Ecto neural progenitor cell (in vitro differentiated cells): ENCODE results near the gene ZNF281.
A peak's percentile ranks its signal among the peaks of the same experiment; 100 is the strongest.
"Not testable (repeated sequence)": the region's sequence is repeated elsewhere in the genome, so short reads cannot be mapped to it uniquely, and the experiment has no call there.

ENCODE experiments used
- DNase-seq: peaks from one replicate; pipeline ENCODE4 v3.0.0-alpha.2; 2018; ENCODE audit warnings: low spot score

ZNF281 gene

DNA sequence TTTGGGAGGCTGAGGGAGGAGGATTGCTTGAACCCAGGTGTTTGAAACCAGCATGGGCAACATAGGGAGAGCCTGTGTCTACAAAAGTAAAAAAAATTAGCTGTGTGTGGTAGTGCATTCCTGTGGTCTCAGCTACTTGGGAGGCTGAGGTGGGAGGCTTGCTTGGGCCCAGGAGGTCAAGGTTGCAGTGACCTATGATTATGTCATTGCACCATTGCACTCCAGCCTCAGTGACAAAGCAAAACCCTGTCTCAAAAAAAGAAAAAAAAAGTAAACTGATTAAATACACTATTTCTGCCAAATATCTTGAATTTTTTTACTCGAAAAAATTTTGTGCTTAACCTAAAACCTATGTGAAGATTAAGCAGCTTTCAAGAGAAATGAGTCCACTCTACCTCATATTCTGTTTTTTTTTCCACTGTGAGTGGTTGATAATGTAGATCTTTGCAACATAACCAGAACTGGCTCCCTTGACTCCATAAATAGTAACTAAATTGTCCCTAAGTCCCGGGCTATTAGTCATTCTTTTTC, 19.4 kb upstream of the ZNF281 start:
- no peak for DNase-seq

DNA sequence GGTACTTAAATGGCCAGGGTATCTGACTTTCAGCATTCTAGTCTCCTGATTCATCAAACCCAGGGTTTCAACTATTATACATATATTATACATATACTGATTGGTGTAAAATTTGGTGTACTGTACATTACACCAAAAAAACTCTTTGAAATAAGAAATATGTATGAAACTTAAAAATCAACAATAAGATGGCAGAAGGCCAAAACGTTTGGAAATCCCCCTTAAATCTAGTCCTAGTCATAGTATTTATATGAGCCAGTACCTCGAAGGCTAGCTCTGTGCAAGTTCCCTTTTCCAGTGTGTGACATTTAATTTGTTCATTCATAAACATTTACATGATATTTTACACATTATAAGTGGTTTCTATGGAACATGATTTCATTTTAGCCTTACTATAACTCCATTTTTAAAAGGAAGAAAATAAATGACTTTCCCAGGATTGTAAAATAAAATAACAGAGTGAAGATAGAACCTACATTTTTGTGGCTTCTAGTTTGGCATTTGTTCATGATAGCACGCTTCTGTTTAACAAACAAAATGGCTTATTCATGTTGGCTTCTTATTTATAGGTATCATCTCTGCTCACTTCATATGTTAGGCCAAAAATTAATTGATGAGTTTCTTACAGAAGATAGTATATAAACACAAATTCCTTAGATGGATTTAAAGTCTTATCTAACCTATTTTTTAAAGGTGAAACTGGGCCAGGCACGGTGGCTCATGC, 18.8 kb upstream of the ZNF281 start:
- DNase-seq = no peak

DNA sequence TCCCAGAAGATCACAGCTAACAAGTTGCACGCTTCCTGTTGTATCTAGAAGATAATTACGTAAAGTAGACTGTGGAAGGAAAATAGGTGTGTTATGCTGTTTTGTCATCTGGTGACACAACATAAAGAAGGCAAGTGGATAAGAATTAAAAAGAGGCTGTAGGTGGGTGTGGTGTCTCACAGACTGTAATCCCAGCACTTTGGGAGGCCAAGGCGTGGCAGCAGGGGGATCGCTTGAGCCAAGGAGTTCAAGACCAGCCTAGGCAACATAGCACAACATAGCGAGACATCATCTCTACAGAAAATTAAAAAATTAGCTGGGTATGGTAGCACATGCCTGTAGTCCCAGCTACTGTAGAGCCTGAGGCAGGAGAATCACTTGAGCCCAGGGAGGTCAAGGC, 17.9 kb upstream of the ZNF281 start:
- no peak for DNase-seq

DNA sequence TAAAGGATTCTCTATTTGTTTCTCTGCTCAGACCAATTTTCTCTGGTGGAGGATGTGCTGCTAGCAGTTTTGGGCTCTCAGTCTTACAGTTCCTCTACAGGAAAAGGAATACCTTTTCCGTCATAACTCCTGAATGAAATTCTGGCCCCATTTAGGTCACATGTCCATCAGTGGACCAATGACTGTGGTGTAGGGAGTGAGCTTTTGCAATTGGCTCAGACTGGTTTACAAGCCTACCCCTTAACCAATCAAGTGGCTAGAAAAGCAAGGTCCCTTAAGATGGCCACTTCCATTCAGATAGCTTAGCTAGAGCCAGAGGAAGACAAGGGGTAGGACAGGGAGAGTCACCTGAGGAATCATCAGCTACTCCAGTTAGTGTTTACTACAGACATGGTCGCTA, 16.4 kb upstream of the ZNF281 start:
- DNase-seq = no peak

DNA sequence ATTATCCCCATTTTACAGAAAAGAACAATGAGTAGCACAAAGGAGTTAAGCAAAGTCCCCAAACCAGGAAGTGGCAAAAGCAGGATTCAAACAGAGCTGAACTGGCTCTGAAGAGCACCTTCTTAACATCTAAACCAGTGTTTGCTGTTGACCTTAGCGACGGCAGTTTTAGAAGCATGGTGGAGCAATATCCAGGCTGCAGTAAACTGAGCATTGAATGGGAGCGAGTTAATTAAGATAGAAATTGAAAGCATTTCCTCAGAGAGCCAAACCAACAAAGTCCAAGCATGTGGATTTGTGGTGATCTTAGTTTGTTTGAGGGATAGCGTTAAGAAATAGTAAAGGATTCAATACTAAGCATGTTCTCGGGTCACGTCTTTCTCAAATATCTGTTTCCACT, 13.4 kb upstream of the ZNF281 start:
- no peak for DNase-seq

DNA sequence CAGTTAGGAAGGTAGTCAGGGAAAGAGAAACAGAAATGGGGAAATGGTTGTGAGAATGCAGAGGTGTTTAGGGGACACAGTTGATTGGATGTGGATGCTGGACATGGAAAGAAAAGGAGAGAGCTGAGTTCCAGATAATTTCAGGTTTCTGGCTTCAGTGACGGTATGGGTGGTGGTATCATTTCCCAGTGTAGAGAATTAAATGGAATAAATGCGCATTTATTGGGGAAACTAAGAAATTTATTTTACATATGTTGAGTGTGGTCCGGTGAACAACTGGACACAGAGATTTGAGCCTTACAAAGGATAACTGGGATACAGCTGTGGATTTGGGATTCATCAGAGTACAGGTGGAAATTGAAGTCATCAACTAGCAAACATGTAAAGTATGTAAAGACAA, 12.4 kb upstream of the ZNF281 start:
- DNase-seq = no peak

DNA sequence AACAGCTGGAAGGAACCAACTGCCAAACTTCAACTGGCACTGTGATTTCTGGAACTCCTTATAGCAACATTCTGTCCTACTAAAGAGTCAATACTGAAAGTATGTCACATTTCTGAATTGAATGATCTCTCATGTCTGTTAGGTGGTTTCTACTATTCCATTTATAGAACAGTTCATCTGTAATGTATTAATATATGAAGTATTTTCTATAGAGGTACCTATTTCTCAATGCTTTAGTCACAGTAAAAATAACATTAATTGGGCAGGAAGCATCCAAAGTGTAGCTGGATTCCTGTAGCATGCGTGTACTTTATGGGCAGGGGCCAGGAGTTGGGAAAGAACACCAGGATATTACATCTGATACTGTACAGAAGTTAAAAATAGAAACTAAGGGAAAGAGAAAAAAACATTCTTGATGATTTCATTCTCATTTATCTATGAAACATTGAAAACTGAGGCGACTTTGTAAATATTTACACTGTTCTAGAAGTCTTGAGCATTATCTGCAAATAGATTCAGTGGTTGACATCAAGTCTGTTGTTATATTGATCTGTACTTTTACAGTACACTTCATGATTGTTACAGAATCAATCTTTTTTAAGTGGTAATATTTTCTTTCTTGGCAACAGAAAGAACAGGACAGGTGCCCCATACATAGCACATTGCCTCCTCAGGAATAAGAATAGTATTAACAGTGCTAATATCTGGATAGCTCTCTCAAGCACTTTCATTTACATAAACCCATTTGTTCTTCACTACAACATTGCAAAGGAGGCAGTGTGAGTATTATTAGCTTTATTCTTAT, 6.2 kb upstream of the ZNF281 start:
- DNase-seq = no peak

DNA sequence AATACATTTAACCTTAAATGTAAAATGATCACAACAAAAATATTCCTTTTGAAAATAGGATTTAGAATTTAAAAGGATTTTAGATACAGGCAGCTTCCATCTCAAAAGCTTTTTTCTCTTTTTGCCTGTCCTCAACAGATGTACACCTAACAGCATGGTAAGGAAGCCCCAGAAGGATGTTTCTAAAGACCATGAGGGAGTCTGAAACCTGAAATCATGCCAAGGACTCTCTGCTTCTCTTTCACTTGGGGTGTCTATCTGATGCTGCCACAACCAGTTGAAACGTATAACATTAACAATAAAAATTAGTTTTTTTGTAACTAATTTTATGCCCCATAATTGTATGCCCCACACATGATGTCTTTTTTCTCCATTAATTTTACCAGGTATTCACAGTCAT, 5.4 kb upstream of the ZNF281 start:
- DNase-seq = no peak

DNA sequence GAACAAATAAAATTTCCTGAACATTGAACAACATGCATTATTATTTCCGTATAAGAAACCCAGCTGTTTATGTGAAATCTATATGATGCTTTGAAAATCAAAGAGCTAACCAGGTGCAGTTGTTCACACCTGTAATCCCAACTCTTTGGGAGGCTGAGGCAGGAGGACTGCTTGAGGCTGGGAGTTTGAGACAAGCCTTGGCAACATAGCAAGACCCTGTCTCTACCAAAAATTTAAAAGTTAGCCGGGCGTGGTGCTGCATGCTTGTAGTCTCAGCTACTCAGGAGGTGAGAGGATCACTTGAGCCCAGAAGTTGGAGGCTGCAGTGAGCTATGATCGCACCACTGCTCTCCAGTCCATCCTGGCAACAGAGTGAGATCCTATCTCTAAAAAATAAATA, 4.8 kb upstream of the ZNF281 start:
- DNase-seq = no peak

DNA sequence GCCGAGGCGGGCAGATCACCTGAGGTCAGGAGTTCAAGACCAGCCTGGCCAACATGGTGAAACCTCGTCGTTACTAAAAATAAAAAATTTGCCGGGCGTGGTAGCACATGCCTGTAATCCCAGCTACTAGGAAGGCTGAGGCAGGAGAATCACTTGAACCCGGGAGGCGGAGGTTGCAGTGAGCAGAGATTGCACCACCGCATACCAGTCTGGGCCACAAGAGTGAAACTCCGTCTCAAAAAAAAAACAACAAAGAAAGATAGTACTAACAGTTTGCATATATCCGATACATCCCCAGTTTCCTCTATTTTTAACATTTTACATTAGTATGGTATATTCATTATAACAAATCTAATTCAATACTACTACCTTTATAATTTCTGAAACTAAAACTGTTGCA, 3.9 kb upstream of the ZNF281 start:
- DNase-seq = not testable (repeated sequence)

DNA sequence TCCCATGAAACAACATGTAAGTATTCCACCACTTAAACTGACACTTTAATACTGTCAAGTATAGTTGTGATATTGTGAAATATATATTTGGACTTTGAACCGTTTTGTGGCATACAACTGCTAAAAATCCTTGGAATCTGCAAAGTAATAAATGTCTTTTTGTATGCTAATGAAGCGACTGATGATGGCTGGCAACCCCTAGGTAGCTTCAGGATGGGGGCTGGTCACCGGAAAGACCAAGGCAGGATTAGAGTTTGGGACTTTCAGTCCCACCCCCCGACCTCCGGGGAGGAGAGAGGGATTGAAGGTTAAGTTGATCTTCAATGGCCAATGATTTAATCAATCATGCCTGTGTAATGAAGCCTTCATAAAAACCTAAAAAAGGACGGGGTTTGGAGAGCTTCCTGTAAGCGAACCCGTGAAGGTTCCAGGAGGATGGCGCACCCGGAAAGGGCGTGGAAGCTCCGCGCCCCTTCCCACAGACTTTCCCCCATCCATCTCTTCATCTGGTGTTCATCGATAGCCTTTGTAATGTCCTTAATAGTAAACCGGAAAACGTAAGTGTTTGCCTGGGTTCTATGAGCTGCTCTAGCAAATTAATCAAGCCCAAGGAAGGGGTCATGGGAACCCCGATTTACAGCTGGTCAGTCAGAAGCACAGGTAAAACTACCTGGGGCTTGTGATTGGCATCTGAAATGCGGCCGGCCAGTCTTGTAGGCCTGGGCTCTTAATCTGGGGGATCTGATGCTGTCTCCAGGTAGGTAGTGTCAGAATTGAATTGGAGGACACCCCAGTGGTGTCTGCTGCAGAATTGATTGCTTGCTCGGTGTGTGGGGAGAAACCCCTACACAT, 1.8 kb upstream of the ZNF281 start:
- DNase-seq = peak; percentile 50

DNA sequence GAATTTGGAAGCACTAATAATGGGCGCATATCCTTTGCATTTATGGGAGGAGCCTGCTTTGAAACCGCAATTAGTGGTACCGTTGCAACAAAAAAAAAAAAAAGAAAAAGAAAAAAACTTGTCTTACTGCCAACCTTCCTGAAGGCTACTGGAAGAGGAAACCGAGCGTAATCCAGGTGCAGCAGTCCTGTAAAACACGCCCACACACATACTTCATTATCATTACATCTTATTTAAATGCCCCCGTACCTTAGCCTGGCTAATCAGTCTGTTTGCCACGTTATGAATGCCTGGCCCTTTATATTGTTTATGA, 686 bp upstream of the ZNF281 start:
- no peak for DNase-seq

DNA sequence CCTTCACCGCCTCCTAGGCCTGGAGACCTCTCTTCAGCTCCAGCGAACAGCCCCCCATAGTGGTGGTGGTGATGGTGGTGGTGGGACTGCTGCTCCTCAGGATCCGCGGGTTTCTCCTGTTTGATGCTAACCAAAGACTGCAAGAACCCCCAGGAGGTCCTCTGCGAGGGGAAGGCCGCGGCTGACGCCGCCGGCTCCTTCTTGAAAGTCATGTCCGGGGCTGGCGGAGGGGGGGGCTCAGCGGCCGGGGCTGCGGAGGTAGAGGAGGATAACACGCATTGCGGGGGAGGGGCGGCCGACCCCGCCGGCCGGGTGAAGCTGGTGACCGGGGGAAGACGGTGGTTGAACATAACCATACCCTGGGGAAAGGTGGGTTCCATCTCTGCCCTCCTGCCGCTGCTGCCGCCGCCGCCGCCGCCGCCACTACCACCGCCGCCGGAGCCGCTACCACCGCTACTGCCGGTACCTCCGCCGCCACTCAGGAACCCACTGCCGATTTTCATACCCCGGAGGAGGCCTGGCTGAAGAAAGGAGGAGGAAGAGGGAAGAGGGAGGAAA, 554 bp downstream of the ZNF281 start:
- DNase-seq = peak; percentile 67

DNA sequence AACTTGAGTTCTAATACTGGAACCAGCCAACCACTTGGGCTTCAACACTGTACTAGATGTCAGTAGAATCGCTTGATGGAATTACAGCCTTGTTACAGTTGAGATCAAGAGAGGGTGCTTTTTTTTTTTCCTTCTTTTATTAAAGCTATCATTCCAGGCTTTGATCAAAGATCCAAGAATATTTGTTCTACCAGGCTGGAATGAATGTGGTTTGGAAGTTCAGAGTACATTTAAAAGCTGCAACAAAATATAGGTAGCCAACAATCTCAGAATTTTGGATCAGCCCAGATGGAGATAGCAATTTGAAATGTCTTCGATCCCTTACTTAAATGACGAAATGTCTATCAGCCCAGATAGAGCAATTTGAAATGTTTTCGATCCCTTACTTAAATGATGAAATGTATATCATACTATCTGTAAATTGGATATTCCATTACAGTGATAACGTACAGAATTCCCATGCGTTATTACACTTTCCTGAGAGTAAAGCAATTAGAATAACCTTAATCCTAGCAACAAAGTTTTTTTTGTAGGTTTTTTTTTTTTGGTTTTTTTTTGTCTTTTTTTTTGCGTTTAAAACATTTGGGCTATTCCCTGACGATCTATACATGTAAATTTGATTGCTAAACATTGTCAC, 3.6 kb downstream of the ZNF281 start:
- no peak for DNase-seq

DNA sequence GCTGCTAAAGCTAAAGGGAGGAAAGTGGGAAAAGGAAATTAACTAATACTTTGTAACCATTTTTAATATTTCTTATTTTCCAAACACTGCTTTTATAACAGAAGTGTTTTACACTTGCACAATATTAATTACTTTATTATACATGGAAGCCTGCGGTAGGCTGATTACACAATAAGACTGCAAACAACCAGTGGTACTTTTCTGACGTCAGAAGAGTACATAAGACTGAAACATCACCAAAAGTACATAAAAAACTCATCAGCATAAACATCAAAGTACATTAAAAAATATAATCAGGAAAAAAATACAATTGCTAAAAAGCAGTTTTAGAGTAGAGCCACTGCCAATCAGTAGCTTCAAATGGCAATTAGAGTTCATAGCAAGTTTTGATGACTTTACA, 4.6 kb downstream of the ZNF281 start:
- no peak for DNase-seq

DNA sequence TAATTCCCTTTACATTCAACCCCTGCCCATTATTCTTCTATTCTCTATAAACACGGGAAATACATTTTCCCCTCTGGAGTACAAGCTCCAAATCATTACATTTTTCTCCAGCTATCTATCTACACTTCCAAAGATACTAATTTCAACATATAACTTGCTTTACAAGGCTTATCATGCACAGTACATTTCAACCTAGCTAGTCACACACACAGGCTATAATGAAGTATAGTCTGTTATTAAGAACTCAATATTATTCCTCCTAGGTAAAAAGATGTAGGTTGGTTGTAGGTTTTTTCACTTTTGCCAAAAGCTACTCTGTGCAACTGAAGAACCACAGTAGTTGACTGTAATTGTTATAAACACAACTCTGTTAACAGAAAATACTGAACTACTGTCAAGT, 8.1 kb downstream of the ZNF281 start:
- no peak for DNase-seq

DNA sequence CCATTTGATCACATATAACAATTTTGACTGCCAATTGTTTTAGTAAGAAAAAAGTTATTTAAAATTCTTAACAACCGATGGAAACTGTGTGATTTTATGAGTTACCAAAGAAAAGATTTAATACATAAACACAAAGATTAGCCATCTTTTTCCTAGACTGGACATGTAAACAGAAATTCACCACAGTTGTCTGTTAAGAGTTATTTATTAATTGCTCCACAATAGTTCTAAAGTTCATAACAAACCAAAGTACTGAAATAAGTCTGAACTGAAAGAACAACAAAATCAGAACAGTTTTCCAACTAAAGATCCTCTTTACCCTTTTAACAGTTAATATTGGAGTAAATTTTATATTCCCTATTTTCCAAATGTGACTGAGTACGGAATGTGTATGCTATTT, 8.6 kb downstream of the ZNF281 start:
- no peak for DNase-seq

DNA sequence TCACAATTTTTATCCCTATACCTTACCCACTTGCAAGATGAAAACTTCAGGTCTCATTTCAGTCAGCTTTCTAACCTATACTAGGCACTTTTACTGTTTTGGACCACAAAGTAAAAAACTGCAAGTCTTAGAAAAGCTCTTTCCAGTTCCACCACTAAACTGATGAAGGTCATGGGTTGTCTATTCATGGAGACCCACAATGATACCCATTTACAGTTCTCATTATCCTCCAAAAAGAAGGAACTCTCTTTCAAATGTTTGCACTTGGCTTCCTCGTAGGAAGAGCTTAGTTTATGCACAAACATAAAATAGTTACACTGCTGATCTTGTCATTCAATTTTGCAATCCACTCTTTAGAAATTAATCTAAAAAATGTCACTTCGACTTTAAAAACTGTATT, 9.3 kb downstream of the ZNF281 start:
- no peak for DNase-seq

DNA sequence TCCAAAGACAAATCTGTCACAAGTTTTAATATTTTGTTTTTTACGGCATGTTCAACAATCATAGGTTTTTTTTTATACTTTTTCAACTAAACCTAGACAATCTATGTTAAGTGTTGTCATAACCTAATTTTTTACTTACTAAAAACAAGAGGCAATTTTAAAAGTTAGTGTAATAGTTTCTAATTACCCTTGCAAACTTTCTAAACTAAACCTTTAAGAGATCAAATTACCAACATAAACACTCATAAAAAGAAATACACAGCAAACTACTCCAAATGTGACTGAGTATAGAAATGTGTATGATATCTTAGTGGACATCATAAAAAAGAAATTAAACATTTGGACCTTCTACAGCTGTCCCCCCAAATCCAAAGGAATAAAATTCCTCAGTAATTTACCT, 10.0 kb downstream of the ZNF281 start:
- no peak for DNase-seq

DNA sequence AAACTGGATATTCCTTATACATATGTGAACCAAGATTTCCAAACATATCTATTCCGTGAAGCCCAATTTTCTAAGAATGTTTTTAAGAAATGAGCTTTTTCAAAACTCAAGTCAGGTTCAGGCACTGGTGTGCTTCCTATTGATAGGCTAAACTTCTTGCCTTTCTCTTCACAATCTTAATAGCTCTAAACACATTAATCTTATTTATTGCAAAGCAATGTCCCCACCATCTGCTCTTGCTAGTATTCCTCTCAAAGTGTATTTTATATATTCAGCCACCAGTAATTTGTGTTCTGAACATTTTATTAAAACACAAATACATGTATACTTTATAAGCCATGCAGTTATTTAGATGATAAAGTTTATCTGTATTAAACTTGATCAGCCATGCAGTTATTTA, 11.5 kb downstream of the ZNF281 start:
- DNase-seq = no peak

DNA sequence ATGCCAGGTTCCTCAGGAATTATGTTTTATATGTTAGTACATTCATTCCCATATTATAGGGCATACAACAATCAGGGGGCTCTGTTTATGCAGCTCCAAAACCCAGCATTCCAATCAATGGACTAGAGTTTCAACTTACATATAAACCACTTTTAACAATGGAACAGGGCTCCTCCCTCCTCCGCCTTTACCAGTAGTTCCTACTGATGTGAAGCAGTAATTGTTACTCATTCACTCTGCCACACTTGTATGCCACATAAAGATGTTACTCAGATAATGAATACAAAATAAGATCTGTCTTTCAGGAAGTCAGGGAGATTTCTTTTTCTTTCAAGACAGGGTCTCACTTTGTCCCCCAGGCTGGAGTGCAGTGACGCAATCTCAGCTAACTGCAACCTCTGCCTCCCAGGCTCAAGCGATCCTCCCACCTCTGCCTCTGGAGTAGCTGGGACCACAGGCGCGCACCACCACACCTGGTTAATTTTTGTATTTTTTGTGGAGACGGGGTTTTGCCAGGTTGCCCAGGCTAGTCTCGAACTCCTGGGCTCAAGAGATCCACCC, 17.1 kb downstream of the ZNF281 start:
- DNase-seq = no peak

DNA sequence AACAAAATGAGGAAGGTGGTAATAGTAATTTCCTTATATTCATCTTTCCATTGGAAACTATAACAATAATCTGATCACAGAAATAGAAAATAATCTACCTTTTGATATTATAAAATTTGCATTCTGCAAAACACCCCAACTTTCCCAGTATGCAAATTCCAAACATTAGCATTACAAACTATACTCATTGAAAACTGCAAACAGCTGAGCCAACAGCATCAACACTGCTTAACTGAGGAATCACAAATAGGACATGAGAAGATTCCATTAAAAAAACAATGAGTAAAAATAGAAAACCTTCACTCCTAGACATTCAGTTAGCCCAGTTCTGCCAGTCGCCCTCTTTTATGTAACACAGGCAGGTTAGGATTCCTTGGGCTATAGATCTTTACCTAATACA, 18.1 kb downstream of the ZNF281 start:
- DNase-seq = no peak
